ENCODE measurements around the gene ZNF423.

ZNF423 gene

GRCh38 chr16:49739381-49739780, 116.5 kb downstream of the ZNF423 start:
- H3K27me3 ChIP-seq = no peaks in the 10 kb centered on the region
- H3K4me2 ChIP-seq = no peak overlapping the region
- H3K36me3 ChIP-seq = no peaks in the 10 kb centered on the region; the same call in 1 of the 2 replicates
- H3K9ac ChIP-seq = no peak overlapping the region
- no peak overlapping the region for H3K4me3 ChIP-seq
- TF ChIP-seq Cebpa-rat (IDR thresholded peaks at IDR 0.05) = no peak
- H3K9me3 ChIP-seq = no peaks in the 10 kb centered on the region
- peaks cover 29% of the 10 kb centered on the region for H3K4me1 ChIP-seq
- no peaks in the 10 kb centered on the region for H4K20me1 ChIP-seq
- H3K27ac ChIP-seq = no peak overlapping the region

GRCh38 chr16:49738832-49739231, 117.1 kb downstream of the ZNF423 start:
- H4K20me1 ChIP-seq = 0 out of 2 replicates have a peak, but pooled peaks cover 4% of the 10 kb centered on the region
- H3K36me3 ChIP-seq = no peaks in the 10 kb centered on the region; the same call in 1 of the 2 replicates
- H3K27ac ChIP-seq = no peak overlapping the region
- no peak for TF ChIP-seq Cebpa-rat (IDR thresholded peaks at IDR 0.05)
- H3K4me3 ChIP-seq = no peak overlapping the region
- H3K9ac ChIP-seq = no peak overlapping the region
- H3K27me3 ChIP-seq = no peaks in the 10 kb centered on the region
- H3K4me1 ChIP-seq = peaks cover 34% of the 10 kb centered on the region
- no peak overlapping the region for H3K4me2 ChIP-seq
- no peaks in the 10 kb centered on the region for H3K9me3 ChIP-seq

- no peak overlapping the region for H3K4me3 ChIP-seq
- no peak overlapping the region for H3K27ac ChIP-seq
- H4K20me1 ChIP-seq = 0 out of 2 replicates have a peak, but pooled peaks cover 4% of the 10 kb centered on the region
- no peaks in the 10 kb centered on the region; the same call in 1 of the 2 replicates for H3K36me3 ChIP-seq
- peaks cover 43% of the 10 kb centered on the region for H3K4me1 ChIP-seq
- TF ChIP-seq Cebpa-rat (IDR thresholded peaks at IDR 0.05) = no peak
- no peaks in the 10 kb centered on the region for H3K27me3 ChIP-seq
- no peak overlapping the region for H3K9ac ChIP-seq
- no peaks in the 10 kb centered on the region for H3K9me3 ChIP-seq
- no peak overlapping the region for H3K4me2 ChIP-seq
Measured at GRCh38 chr16:49738001-49738400, 117.9 kb downstream of the ZNF423 start.

GRCh38 chr16:49737541-49737940, 118.4 kb downstream of the ZNF423 start:
- Histone ChIP-seq H3K36me3 (no peaks in the 10 kb centered on the region; the same call in 1 of the 2 replicates), H3K27ac (no peak overlapping the region), H3K27me3 (no peaks in the 10 kb centered on the region), H4K20me1 (0 out of 2 replicates have a peak, but pooled peaks cover 4% of the 10 kb centered on the region), H3K4me3 (no peak overlapping the region), H3K4me1 (peaks cover 44% of the 10 kb centered on the region), H3K9ac (no peak overlapping the region), H3K4me2 (peak overlapping the region; percentile 22; the same call in 1 of the 2 replicates), H3K9me3 (no peaks in the 10 kb centered on the region)
- no peak for TF ChIP-seq Cebpa-rat (IDR thresholded peaks at IDR 0.05)

GRCh38 chr16:49734331-49734730, 121.6 kb downstream of the ZNF423 start:
- Histone ChIP-seq H3K4me2 (no peak overlapping the region), H3K9ac (no peak overlapping the region), H3K4me1 (peaks cover 44% of the 10 kb centered on the region), H3K36me3 (peaks cover 20% of the 10 kb centered on the region), H3K27ac (no peak overlapping the region), H3K4me3 (no peak overlapping the region), H3K9me3 (peaks cover 22% of the 10 kb centered on the region), H4K20me1 (0 out of 2 replicates have a peak, but pooled peaks cover 4% of the 10 kb centered on the region), H3K27me3 (no peaks in the 10 kb centered on the region)
- no peak for TF ChIP-seq Cebpa-rat (IDR thresholded peaks at IDR 0.05)

- Histone ChIP-seq H3K4me3 (no peak overlapping the region), H3K9me3 (peaks cover 28% of the 10 kb centered on the region), H3K27me3 (no peaks in the 10 kb centered on the region), H3K9ac (no peak overlapping the region), H4K20me1 (0 out of 2 replicates have a peak, but pooled peaks cover 4% of the 10 kb centered on the region), H3K4me1 (peaks cover 44% of the 10 kb centered on the region), H3K4me2 (peak overlapping the region; percentile 55), H3K27ac (no peak overlapping the region), H3K36me3 (peaks cover 29% of the 10 kb centered on the region)
- TF ChIP-seq Cebpa-rat (IDR thresholded peaks at IDR 0.05) = no peak
Measured at GRCh38 chr16:49733313-49734009, 122.5 kb downstream of the ZNF423 start.

GRCh38 chr16:49731911-49732310, 124.0 kb downstream of the ZNF423 start:
- H3K9ac ChIP-seq = no peak overlapping the region
- peaks cover 28% of the 10 kb centered on the region for H3K9me3 ChIP-seq
- no peak overlapping the region for H3K27ac ChIP-seq
- no peak overlapping the region for H3K4me3 ChIP-seq
- peaks cover 39% of the 10 kb centered on the region for H3K36me3 ChIP-seq
- no peak for TF ChIP-seq Cebpa-rat (IDR thresholded peaks at IDR 0.05)
- H3K27me3 ChIP-seq = no peaks in the 10 kb centered on the region
- peaks cover 38% of the 10 kb centered on the region for H3K4me1 ChIP-seq
- H4K20me1 ChIP-seq = 0 out of 2 replicates have a peak, but pooled peaks cover 4% of the 10 kb centered on the region
- no peak overlapping the region for H3K4me2 ChIP-seq

- no peak overlapping the region for H3K27ac ChIP-seq
- peaks cover 28% of the 10 kb centered on the region for H3K9me3 ChIP-seq
- peaks cover 42% of the 10 kb centered on the region for H3K4me1 ChIP-seq
- no peaks in the 10 kb centered on the region for H3K27me3 ChIP-seq
- peaks cover 39% of the 10 kb centered on the region for H3K36me3 ChIP-seq
- H3K9ac ChIP-seq = no peak overlapping the region
- peaks cover 4% of the 10 kb centered on the region; the same call in 1 of the 2 replicates for H4K20me1 ChIP-seq
- no peak overlapping the region for H3K4me3 ChIP-seq
- no peak overlapping the region for H3K4me2 ChIP-seq
- TF ChIP-seq Cebpa-rat (IDR thresholded peaks at IDR 0.05) = no peak
Measured at GRCh38 chr16:49730772-49731171, 125.1 kb downstream of the ZNF423 start.

GRCh38 chr16:49727611-49728010, 128.3 kb downstream of the ZNF423 start:
- Histone ChIP-seq H3K9ac (no peak overlapping the region), H3K27ac (no peak overlapping the region), H3K4me3 (no peak overlapping the region), H3K27me3 (no peaks in the 10 kb centered on the region), H3K36me3 (peaks cover 47% of the 10 kb centered on the region), H3K9me3 (peaks cover 28% of the 10 kb centered on the region), H3K4me1 (peaks cover 19% of the 10 kb centered on the region), H3K4me2 (no peak overlapping the region), H4K20me1 (no peaks in the 10 kb centered on the region; the same call in 1 of the 2 replicates)
- no peak for TF ChIP-seq Cebpa-rat (IDR thresholded peaks at IDR 0.05)

GRCh38 chr16:49726155-49726554, 129.8 kb downstream of the ZNF423 start:
- H3K27ac ChIP-seq = peak overlapping the region; percentile 37; the same call in 1 of the 2 replicates
- peaks cover 46% of the 10 kb centered on the region for H3K36me3 ChIP-seq
- no peaks in the 10 kb centered on the region; the same call in 1 of the 2 replicates for H4K20me1 ChIP-seq
- H3K9me3 ChIP-seq = peaks cover 22% of the 10 kb centered on the region
- H3K27me3 ChIP-seq = no peaks in the 10 kb centered on the region
- no peak overlapping the region for H3K4me3 ChIP-seq
- H3K9ac ChIP-seq = no peak overlapping the region
- no peak for TF ChIP-seq Cebpa-rat (IDR thresholded peaks at IDR 0.05)
- H3K4me1 ChIP-seq = peaks cover 19% of the 10 kb centered on the region
- H3K4me2 ChIP-seq = peak overlapping the region; percentile 59

All from BLaER1 (cell line).